Activated naive CD8-positive, alpha-beta T cell treated with anti-CD3 and anti-CD28 coated beads, Interleukin-2, amount 50 U/mL, for 16 hours (primary cell): Measurements from ENCODE around the gene TCF7L2.

ENCODE experiments used
- DNase-seq: peaks from one replicate; pipeline ENCODE4 v3.0.0-alpha.2; 2020; ENCODE audit warnings: low read depth, low spot score

TCF7L2 gene

DNA sequence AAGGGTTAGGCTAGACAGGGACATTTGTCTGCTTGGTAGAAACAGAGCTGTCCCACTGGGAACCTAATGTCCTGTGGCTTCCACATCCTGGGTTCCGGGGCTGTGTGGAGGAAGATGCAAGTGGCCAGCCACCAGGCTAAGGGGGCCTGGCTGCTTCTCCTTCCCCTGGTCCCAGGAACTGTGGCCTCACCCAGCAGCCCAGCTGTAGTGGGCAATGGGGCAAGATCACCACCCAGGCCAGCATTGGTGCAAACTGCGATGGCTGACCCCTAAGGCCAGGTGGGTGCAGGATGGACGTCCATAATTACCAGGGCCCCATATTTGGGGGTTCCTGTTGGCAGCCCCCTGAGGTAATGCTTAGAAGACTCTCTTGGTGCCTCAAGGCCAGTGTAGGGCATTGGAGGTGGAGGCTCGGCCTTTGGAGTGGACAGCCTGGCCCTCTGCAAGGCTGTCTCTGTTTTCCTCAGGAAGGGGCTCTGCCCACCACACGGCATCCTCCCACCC, 226.7 kb downstream of the TCF7L2 start:
- no peak for DNase-seq

DNA sequence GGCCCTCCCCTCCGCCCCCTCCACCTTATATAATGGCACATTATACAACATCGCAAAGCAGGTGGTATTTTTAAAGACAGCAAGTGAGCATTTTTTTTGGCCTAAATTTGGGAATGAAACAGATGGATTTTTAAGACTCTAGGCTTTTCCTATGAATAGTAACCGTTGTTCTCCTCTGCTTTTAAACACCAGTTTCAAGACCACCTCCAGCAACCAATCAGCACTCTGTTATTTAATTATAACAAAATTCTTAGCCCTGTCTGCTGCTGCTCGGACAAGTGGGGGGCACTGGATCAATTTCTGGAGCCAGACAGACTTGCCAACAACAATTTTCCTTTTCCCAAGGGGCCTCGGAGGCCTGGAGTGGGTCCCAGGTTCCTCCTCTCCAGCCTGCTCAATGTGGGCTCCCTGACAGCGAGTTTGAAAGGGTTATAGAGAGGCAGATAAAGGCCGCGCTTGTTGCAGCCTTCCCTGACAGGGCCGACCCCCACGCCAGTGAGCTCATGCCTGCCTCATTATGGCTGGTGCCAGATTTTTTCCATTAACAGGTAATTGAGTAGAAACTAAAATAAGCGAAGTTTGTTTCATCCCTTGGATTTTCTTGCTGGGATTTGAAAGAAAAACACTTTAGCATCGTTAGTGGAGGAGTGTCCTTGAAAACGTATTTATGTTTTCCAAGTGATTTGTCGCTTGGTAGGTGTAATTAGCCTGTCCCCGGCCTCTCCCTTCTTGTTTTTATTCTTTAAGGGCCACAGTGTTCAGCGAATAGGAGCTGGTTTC, 227.3 kb downstream of the TCF7L2 start:
- DNase-seq = no peak

DNA sequence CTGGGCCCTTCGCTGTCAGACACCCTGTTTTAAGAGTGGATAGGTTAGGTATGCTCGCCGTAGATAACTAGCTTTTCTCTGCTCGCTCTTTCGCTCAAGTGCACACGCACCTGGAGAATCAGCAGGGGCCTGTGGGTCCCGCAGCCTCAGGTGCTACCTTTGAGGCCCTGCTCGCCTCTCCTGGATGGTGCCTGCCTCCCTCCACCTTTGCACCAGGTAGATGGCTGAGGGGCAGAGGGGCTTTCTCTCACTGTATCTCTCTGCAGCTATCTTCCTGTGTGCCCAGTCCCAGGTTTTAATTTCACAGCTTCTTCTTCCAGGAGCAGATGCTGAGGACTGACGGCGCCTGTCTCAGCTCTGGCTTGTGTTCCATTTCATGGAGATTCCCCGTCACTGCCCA, 227.9 kb downstream of the TCF7L2 start:
- DNase-seq = no peak

DNA sequence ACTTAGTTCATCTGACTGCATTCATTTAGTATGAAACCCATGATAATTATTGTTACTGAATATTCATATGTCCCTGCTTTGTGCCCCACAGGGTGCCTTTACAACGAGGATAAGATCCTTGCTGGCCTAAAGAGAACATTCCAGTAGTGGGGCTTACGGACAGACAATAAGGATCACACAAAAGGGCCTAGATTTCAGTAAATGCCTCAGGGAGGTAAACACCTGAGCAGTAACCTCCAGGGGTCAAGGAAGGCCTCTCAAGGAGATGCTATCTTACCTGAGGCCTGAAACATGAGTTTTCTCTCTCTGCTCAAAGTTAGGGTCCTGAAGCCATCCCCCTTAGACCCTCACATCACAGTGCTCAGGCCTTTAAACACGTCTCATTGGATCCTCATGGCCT, 228.7 kb downstream of the TCF7L2 start:
- DNase-seq = no peak

DNA sequence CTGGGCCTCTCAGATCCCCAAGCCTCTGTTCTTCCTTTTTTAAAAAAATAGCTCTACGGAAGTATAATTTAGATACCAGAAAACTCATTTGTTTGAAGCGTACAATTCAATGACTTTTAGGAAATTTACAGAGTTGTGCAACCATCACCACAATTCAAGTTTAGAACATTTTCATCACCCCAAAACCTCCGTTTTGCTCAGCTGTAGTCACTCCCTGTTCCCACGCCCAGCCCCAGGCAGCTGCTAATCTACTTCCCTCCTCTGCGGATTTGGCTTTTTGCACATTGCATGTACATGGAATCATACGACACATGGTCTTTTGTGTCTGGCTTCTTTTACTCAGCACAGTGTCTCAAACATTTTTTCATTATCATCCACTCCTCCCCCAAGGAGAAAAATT, 229.2 kb downstream of the TCF7L2 start:
- no peak for DNase-seq

DNA sequence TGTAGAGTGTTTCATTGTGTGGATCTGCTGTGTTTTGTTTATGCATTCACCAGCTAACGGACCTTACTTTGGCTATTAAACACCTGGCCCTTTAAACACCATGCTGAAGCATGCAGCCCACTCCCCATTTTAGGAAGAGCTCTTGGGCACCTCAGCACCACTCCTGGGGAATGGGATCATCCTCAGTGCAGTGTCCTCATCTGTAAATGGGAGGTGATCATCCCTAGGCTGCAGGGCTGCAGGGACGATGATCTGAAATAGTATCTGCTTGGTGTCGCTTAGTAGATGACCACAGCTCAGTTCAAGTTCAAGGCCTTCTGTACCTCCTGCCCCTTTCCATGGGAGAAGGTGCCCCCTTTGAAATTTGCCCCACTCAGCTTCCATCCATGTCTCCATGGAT, 229.9 kb downstream of the TCF7L2 start:
- DNase-seq = no peak

DNA sequence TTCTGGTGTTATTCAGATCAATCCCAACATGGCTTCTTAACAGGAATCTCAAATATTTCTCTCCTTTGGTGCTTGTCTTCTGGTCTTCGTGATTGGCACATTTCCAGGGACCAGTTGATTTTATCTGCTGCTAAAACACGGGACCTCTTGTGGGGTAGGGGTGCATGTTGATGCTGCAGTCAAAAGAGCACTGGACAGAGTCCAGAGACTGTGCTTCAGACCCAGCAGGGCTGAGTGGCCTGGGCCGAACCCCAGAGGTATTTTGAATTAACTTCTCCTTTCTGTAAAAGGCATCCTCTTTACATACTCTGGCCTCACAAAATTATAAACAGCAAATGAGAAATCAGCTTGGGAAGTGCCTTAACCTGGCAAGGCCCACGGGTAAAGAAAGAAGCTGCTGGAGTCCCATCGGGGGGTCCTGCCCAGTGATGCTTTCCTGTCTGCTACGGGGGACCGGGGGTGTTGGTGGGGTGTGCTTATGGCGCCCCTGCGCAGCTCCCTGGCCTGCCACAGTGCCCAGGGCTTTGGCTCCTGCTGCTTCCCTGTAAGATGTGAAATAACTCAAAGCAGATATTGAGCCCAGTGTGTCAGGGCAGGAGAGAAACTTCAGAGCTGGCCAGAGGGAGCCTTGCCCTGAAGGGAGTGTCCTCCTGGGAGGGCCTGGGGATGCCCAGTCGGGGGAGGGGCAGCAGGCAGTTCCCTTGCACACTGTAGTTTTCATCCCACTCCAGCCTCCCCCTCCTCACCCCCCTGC, 230.5 kb downstream of the TCF7L2 start:
- DNase-seq = no peak

DNA sequence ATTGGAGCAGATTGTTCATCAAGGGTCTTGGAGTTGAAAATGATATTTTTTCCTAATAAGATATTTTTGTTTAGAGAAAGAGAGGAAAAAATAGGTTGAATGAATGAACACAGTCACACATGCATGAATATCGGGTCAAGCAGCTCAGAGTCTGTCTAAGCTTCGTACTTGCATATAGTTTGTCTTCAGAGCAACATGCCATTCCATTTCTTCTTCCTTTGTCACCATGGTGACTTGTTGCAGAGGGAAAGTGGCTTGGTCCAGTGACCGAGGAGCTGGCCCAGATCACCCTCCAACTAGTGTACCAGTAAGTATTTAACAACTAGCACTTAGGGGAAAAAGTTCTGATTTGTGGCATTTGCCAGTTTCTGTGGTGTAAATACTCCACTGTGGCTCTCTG, 232.1 kb downstream of the TCF7L2 start:
- DNase-seq = no peak

DNA sequence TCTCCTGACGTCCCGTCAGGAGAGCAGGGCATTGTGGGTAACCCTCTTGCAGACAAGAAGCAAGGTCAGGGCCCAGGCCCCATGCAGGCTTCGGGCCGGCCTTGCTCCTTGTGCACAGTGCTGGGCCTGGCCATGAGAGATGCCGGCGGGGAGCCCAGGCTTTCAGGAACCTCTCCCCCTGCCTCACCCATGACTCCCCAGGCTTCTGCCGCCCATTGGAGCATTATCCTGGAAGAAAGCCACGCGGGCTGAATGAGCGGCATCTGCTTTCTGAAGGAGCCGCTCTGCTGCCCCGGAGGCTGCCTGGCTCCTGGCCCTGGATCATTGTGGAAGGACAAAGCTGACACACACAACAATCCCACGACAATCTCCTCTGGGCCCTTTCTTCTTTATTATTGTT, 233.5 kb downstream of the TCF7L2 start:
- DNase-seq = no peak

DNA sequence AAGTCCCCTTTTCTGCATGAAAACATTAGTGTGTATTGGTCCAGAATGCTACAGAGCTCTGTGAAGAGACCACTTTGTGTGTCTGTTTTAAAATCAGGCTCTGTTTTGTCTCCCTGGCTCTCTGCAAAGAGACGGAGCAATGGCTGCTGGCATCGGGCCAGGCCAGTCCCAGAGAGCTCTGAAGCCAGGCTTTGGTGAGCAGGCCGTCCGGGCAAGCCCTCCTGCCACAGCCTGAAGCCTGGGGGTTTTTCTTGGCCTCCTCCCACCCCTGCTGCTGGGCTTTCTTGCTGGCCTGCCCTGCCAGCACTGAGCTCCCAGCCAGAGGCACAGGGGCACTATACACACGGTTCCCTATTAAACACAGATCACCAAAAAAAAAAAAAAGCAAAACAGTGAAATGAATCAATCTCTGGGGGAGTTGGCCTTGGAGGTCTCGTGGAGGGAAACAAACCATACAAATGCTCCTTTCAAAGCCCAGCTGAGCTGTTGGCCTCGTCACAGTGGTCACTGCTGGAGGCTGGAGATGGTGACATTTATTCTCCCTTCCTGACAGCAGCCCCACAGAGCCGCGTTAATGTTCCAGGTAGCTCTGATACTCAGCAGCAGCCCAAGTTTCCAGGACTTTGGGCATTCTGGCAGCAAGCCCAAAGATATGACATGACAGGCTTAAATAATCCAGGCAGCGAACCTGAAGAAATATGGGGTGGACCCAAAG, 237.2 kb downstream of the TCF7L2 start:
- no peak for DNase-seq

DNA sequence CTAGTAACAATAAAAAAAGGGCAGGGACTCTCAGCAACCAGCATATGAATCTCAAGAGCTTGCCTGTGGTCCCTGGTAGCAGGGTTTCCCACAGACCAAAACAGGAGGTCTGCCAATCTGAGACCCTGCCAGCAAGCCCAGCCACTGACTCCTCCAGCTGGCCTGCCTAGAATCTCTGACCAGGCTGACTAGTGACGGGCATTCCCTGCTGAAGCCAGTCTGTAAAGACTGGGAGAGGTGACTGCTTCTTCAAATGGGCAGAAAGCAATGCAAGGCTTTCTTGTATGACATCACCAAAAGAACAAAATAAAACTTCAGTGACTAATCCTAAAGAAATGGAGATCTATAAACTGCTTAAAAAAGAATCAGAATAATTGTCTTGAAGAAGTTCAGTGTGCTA, 249.4 kb downstream of the TCF7L2 start:
- DNase-seq = no peak

DNA sequence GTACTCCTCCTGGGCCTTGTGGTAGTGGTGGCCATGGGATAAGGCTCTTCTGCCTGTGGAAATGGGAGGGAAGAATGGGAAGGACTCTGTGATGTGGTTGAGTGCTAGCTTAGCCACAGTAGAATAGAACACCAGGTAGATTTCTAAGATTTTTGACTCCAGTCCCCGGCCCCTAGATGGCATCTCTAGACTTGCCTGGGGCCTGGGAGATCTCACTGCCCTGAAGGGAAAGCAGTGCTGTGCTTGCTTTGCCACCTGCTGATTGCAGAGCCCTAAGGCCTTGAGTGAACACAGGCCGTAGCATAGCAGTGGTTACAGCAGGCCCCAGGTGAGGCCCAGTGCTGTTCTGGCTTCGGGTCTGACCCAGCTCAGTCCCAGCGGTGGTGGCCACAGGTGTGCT, 252.0 kb downstream of the TCF7L2 start:
- DNase-seq = no peak

DNA sequence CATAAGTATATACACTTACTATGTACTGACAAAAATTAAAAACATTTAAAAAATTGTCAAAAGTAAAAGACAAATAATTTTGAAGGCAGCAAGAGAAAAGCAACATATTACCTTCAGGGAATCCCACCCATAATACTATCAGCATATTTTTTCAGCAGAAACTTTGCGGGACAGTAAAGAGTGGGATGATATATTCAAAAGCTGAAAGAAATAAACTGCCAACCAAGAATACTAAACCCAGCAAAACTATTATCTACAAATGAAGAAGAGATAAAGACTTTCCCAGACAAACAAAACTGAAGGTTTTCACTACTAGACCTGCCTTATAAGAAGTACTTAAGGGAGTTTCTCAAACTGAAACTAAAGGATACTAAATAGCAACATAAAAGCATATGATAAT, 257.9 kb downstream of the TCF7L2 start:
- no peak for DNase-seq

DNA sequence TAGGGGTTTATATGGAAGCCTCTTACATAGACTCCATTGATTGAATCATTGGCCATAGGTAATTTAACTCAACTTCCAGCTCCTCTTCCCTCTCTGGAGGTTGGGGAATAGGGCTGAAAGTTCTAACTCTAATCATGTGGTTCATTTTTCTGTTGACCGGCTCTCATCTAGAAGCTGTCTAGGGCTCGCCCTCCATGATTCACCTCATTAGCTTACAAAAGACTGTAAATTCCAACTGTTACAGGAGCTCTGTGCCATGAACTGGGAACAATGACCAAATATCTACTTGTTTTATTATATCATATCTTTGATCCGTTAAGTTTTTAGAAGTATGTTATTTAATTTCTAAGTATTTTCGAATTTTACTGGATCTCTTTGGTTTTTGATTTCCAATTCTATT, 263.0 kb downstream of the TCF7L2 start:
- no peak for DNase-seq

DNA sequence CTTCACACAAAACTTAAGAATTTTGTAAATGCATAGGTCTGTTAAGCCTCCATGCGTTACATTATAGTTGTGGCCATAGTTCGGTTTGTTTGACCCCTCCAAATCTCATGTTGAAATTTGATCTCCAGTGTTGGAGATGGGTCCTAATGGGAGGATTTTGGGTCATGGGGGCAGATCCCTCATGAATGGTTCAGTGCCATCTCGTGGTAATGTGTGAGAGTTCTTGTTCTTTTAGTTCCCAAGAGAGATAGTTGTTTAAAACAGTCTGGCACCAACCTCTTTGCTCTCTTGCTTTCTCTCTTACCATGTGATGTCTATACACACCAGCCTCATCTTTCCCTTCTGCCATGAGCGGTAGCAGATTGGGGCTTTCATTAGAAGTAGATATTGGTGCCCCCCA, 264.3 kb downstream of the TCF7L2 start:
- no peak for DNase-seq

DNA sequence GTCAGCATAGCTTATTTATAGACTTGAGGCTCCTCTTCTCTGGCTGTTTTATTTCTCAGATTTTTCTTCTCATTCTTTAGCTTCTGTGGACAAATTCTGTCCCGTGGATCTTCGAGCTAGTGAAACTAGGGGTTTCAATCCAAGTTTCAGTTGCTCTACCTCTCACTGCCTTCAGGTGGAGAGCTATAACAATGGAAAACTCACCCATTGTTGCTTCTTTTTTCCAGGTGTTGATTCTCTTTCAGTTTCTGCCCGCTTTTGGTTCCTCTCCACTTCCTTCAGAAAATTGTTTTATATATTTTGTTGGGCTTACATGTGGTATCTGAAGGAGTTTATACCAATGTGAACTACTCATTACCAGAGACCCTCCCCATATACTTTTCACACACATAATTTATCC, 266.1 kb downstream of the TCF7L2 start:
- no peak for DNase-seq
